HepG2 (cell line): Measurements from ENCODE around the gene SCAPER. TPM values are rescaled to one million over a fixed set of nuclear protein-coding genes. Genes with fewer than 3 reads are reported as not detected.

ENCODE experiments used
- ATAC-seq: fragments of 200-7000 bp; cut with Tn5 transposase; 3 replicates; pipeline ENCODE4 v1.9.1; 2020; ENCODE audit warnings: mild to moderate bottlenecking, moderate library complexity
- BruUV-seq: library from RNA; stranded (reverse); fragments of 400-500 nt; replicated peaks from 2 replicates; lab custom pipeline; 2021; lab: Mats Ljungman, UMichigan
- CTCF ChIA-PET: fragments of 300-600 bp; formaldehyde crosslinking; extraction: SDS; loops from one replicate; lab custom pipeline; 2021; ENCODE audit warnings: low total read pairs, inconsistent platforms, low intra/inter-chr PET ratio; lab: Yijun Ruan, JAX
- POLR2A ChIA-PET: fragments of 350-600 bp; sonication (Branson Sonifier 250); formaldehyde crosslinking; loops from one replicate; lab custom pipeline; 2020; ENCODE audit warnings: antibody characterized with exemption, inconsistent platforms; lab: Yijun Ruan, JAX
- DNase-seq: peaks from one replicate; pipeline ENCODE4 v3.0.0-alpha.2; 2015; ENCODE audit warnings: low spot score
- FAIRE-seq: peaks from 3 replicates; lab custom pipeline; 2011; peaks lifted over from hg19 to GRCh38; lab: Jason Lieb, UNC
- H2AFZ ChIP-seq: one replicate; pipeline ENCODE4 v1.6.1; 2011; ENCODE audit warnings: low read length, inconsistent platforms
- H3K27ac ChIP-seq: fragments of 300-600 bp; 3 replicates; pipeline ENCODE4 v1.8.0; 2011; ENCODE audit warnings: mixed run types, mild to moderate bottlenecking, mixed read lengths, low read length, inconsistent platforms; ENCODE audit not compliant: insufficient read depth; ENCODE audit errors: extremely low read length
- H3K27me3 ChIP-seq, 2 experiments: fragments of 200-600 bp in 1 of 2; 2 replicates in 1 of 2; 3 replicates in 1 of 2; pipeline versions ENCODE4 v1.6.0 to v1.8.0; 2011; ENCODE audit warnings: low read length in 2 of 2, mild to moderate bottlenecking in 2 of 2, moderate library complexity in 2 of 2, inconsistent platforms in 1 of 2; ENCODE audit not compliant: insufficient read depth in 2 of 2, control insufficient read depth in 1 of 2
- H3K36me3 ChIP-seq, 2 experiments: fragments of 200-600 bp in 1 of 2; replicated peaks in 1 of 2; 2 replicates in 1 of 2; 3 replicates in 1 of 2; pipeline versions ENCODE4 v1.5.1 to v1.8.0; 2011; ENCODE audit warnings: low read length in 2 of 2, inconsistent platforms in 1 of 2; ENCODE audit not compliant: insufficient read depth in 2 of 2, control insufficient read depth in 1 of 2
- H3K4me1 ChIP-seq: 2 replicates; pipeline ENCODE4 v1.5.1; 2012; ENCODE audit warnings: low read length, inconsistent platforms; ENCODE audit not compliant: insufficient read depth
- H3K4me2 ChIP-seq: 2 replicates; pipeline ENCODE4 v1.6.0; 2011; ENCODE audit warnings: low read depth, low read length, inconsistent platforms
- H3K4me3 ChIP-seq, 3 experiments: fragments of 200-600 bp in 1 of 3; sonication (generic), shearing (Covaris generic) in 1 of 3; replicated peaks in 1 of 3; 2 replicates each; pipeline ENCODE4 v1.5.1; 2011 to 2016; ENCODE audit warnings: low read length in 3 of 3, inconsistent platforms in 2 of 3, low read depth in 2 of 3, mild to moderate bottlenecking in 2 of 3, control low read depth in 1 of 3, mixed read lengths in 1 of 3; ENCODE audit not compliant: insufficient read depth in 1 of 3
- H3K79me2 ChIP-seq: one replicate; pipeline ENCODE4 v1.6.1; 2011; ENCODE audit warnings: low read length, inconsistent platforms; ENCODE audit not compliant: insufficient read depth
- H3K9ac ChIP-seq: 2 replicates; pipeline ENCODE4 v1.6.0; 2011; ENCODE audit warnings: mild to moderate bottlenecking, low read depth, low read length, inconsistent platforms; ENCODE audit not compliant: insufficient read depth
- H3K9me3 ChIP-seq: 2 replicates; pipeline ENCODE4 v1.5.1; 2012; ENCODE audit warnings: mild to moderate bottlenecking, low read length
- H4K20me1 ChIP-seq: 2 replicates; pipeline ENCODE4 v1.6.0; 2011; ENCODE audit warnings: inconsistent platforms, mild to moderate bottlenecking, low read length, moderate library complexity; ENCODE audit not compliant: insufficient read depth
- DNMT3B ChIP-seq: conservative IDR thresholded peaks from 2 replicates; pipeline ENCODE4 v1.6.1; 2016; ENCODE audit warnings: missing biosample characterization, control low read depth
- IKZF4 ChIP-seq: sonication (generic); formaldehyde crosslinking; IDR thresholded peaks from 2 replicates; pipeline ENCODE4 v1.5.1; 2020; ENCODE audit warnings: borderline replicate concordance, mild to moderate bottlenecking, low read depth, missing genetic modification reagents; ENCODE audit errors: not compliant biosample characterization
- LBX2 ChIP-seq: sonication (generic); formaldehyde crosslinking; IDR thresholded peaks from 2 replicates; pipeline ENCODE4 v1.5.0; 2020; ENCODE audit warnings: missing genetic modification reagents, mild to moderate bottlenecking, borderline replicate concordance
- NR2F2 ChIP-seq: IDR thresholded peaks from 2 replicates; pipeline ENCODE4 v1.6.1; 2012; ENCODE audit warnings: low read depth, inconsistent platforms, borderline replicate concordance
- RFXANK ChIP-seq: IDR thresholded peaks from 2 replicates; pipeline ENCODE4 v1.6.1; 2016
- ZBTB34 ChIP-seq: sonication (generic); formaldehyde crosslinking; IDR thresholded peaks from 2 replicates; pipeline ENCODE4 v1.8.0; 2022; ENCODE audit warnings: mild to moderate bottlenecking, missing genetic modification reagents
- ZNF777 ChIP-seq: sonication (generic); formaldehyde crosslinking; IDR thresholded peaks from 2 replicates; pipeline ENCODE4 v1.4.0; 2020; ENCODE audit warnings: missing genetic modification reagents
- WGBS: methylation state at CpG from one replicate; pipeline ENCODE4 v1.1.6; 2017; ENCODE audit warnings: low lambda C conversion rate; 5-methylcytosine and 5-hydroxymethylcytosine counted together
- in situ Hi-C: cut with HindIII; loops from 2 replicates; pipeline ENCODE4 v1.10.0; 2017; ENCODE audit warnings: low pct_unique_long_range_greater_than_20kb; ENCODE audit not compliant: extremely low pct_ligation_motif_present
- intact Hi-C: fragments of 100-400 bp; cut with micrococcal nuclease; formaldehyde crosslinking; loops from one replicate; pipeline ENCODE4 v1.10.0; 2022; ENCODE audit not compliant: unreplicated experiment
- polyA plus RNA-seq, 8 experiments: library from polyadenylated mRNA; depleted of rRNA in 3 of 8; stranded (reverse) in 7 of 8; unstranded in 1 of 8; fragments of >200 nt; fragmentation: Illumina TruSeq in 4 of 8; extraction: Trizol in 4 of 8; gene quantifications; 2 replicates each; pipeline versions ENCODE4 v1.2.1 to v1.2.3, GENCODE V29; 2011 to 2016; ENCODE audit warnings: low read depth in 4 of 8, missing spikeins in 1 of 8, mixed read lengths in 1 of 8; ENCODE audit not compliant: insufficient read depth in 1 of 8
- total RNA-seq, 5 experiments: library from RNA; depleted of rRNA; stranded (reverse); fragments of >200 nt; fragmentation: Illumina TruSeq; extraction: Trizol; gene quantifications; 2 replicates each; pipeline ENCODE4 v1.2.3, GENCODE V29; 2016; ENCODE audit warnings: low read depth in 1 of 5
- TF ChIP-seq, protein P1 (sequence below): sonication (generic); formaldehyde crosslinking; IDR thresholded peaks from 2 replicates; pipeline ENCODE4 v1.9.0; 2021; ENCODE audit warnings: missing genetic modification reagents, borderline replicate concordance

SCAPER gene
- total and polyA plus RNA-seq, 2 of the 13 experiments (the other 11 are each of a cell fraction or from before 2014, with no cell fraction given) = 4.3 to 10.5 TPM

GRCh38 chr15:76393614-76394013, 511.5 kb downstream of the SCAPER start:
- ChIA-PET CTCF (no interaction called here), POLR2A (no interaction called here)
- FAIRE-seq (no peak), ATAC-seq (no peak), DNase-seq (no peak)
- H3K4me2 ChIP-seq = no peak overlapping the region
- H3K79me2 ChIP-seq = no peaks in the 10 kb centered on the region
- BruUV-seq = no TSS peak
- H3K9me3 ChIP-seq = no peaks in the 10 kb centered on the region
- no peak overlapping the region for H3K4me3 ChIP-seq
- no peak for TF ChIP-seq ZNF777 (CRISPR knock-in tag)
- no peak for TF ChIP-seq RFXANK (CRISPR knock-in tag)
- TF ChIP-seq ZBTB34 (CRISPR knock-in tag) = no peak
- TF ChIP-seq NR2F2 = no peak
- no peak for TF ChIP-seq LBX2 (CRISPR knock-in tag)
- TF ChIP-seq, protein P1, sequence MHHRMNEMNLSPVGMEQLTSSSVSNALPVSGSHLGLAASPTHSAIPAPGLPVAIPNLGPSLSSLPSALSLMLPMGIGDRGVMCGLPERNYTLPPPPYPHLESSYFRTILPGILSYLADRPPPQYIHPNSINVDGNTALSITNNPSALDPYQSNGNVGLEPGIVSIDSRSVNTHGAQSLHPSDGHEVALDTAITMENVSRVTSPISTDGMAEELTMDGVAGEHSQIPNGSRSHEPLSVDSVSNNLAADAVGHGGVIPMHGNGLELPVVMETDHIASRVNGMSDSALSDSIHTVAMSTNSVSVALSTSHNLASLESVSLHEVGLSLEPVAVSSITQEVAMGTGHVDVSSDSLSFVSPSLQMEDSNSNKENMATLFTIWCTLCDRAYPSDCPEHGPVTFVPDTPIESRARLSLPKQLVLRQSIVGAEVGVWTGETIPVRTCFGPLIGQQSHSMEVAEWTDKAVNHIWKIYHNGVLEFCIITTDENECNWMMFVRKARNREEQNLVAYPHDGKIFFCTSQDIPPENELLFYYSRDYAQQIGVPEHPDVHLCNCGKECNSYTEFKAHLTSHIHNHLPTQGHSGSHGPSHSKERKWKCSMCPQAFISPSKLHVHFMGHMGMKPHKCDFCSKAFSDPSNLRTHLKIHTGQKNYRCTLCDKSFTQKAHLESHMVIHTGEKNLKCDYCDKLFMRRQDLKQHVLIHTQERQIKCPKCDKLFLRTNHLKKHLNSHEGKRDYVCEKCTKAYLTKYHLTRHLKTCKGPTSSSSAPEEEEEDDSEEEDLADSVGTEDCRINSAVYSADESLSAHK (CRISPR knock-in tag) = no peak
- TF ChIP-seq DNMT3B (CRISPR knock-in tag) = no peak
- no peak for TF ChIP-seq IKZF4
- H2AFZ ChIP-seq = no peak overlapping the region
- no peaks in the 10 kb centered on the region for H4K20me1 ChIP-seq
- no peaks in the 10 kb centered on the region for H3K27me3 ChIP-seq
- no peaks in the 10 kb centered on the region for H3K36me3 ChIP-seq
- no peak overlapping the region for H3K27ac ChIP-seq
- WGBS = 94% methylated on average over 1 of the region's 1 CpG
- H3K4me1 ChIP-seq = peaks cover 12% of the 10 kb centered on the region
- no peak overlapping the region for H3K9ac ChIP-seq
- in situ Hi-C loops (no loop called here), intact Hi-C loops (no loop called here)
